GM12865 (cell line): Measurements from ENCODE around the gene DNAJB8.

Experiments
- DNase-seq: peaks from one replicate; pipeline ENCODE4 v3.0.0; 2010; ENCODE audit warnings: low read depth
- H3K4me3 ChIP-seq: 2 replicates; pipeline ENCODE4 v1.5.1; 2011; ENCODE audit warnings: mild to moderate bottlenecking, low read depth, low read length, control low read depth
- CTCF ChIP-seq: IDR thresholded peaks from 2 replicates; pipeline ENCODE4 v1.5.1; 2011; ENCODE audit warnings: low read length, control low read depth, low read depth, inconsistent platforms; ENCODE audit not compliant: insufficient read depth; ENCODE audit errors: missing control alignments

Gene DNAJB8

DNA sequence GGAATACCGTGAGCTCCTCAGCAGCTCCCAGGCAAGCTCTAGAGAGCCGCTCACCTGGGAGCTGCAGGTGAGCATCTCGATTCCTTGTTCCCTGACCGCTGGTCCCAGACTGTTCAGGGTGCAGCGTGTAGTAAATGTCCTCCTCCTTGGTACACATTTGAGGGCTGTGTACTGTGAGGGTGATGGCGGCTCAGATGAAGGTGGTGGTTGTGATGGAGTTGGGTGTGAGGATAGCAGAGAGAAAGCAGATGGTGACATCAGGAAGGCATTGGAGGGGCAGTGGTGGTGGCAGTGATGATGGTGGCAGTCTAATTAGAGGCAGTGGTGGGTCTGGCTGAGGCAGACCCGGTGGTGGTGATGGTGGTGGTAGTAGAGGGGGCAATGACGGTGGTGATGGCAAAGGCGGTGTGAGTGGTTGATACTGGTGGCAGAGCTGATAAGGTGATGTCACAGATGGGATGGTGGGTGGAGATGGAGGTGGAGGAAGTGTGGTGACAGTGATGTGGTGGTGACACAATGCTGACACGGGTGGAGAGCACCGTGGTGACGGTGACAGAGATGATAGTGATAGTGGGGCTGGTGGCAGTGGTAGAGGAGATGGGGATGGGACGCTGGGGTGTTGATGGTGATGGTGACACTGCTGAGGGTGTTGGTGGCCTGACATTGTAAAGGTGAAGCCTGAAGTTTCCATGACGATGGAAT is at the start of gene DNAJB8:
TSS of gene DNAJB8 (minus strand) at position 51 of the 702 bp plus-strand sequence. CDS start 3,645 bp downstream, outside the sequence.
- no peak for DNase-seq
- H3K4me3 ChIP-seq, result no peak within 1 kb of the TSS
- TF ChIP-seq CTCF, result no peak

DNA sequence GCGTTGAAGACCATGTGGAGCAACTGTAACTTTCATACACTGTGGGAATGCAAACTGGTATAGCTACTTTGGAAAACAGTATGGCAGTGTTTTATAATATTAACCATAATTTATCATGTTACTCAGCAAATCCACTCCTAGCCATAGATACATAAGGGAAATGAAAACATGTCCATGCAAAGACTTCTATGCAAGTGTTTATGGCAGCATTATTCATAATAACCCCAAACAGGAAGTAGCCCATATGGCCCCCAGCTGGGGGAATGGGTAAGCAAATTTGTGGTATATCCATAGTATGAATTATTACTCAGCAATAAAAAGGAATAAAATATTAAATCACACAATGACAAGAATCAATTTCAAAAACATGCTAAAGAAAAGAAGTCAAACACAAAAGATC is 49.3 kb upstream of the DNAJB8 start:
- DNase-seq, result no peak
- no peak for TF ChIP-seq CTCF
- H3K4me3 ChIP-seq, result no peak overlapping the region

GRCh38 chr3:128508852-128509251 is 42.2 kb upstream of the DNAJB8 start:
- no peak for DNase-seq
- TF ChIP-seq CTCF, result no peak

DNA sequence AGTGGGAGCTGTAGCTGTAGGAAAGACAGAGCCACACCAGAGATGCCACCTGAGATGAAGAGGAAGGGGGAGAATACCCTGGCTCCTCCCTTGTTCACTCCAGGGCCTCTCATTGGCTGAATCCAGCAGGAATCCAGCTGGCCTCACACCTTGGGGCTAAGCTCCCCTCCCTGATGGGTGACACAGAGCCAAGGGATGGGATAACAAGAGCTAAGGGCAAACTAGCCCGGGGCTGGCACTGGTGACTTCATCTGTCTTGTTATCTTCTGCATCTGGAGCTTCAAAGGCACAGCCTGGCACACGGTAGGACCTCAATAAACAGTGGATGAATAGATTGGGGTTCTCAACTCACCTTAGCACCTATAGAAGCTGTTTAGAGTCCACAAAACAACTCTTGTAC is 40.1 kb upstream of the DNAJB8 start:
- no peak overlapping the region for H3K4me3 ChIP-seq
- TF ChIP-seq CTCF, result no peak
- DNase-seq, result no peak

More at GRCh38 chr3:128508852-128509251, 42.2 kb upstream of the DNAJB8 start:
- H3K4me3 ChIP-seq, result no peak overlapping the region

- TF ChIP-seq CTCF, result no peak
- H3K4me3 ChIP-seq, result no peak overlapping the region
- DNase-seq, result no peak
These were observed 39.1 kb upstream of the DNAJB8 start for GRCh38 chr3:128505771-128506170.

GRCh38 chr3:128504963-128505730 is 38.5 kb upstream of the DNAJB8 start:
- TF ChIP-seq CTCF, result no peak
- no peak overlapping the region for H3K4me3 ChIP-seq
- no peak for DNase-seq
